Osteocyte (in vitro differentiated cells): Measurements from ENCODE around the gene PRDM5. TPM values are rescaled to one million over a fixed set of nuclear protein-coding genes. Genes with fewer than 3 reads are reported as not detected.
A peak's percentile ranks its signal among the peaks of the same experiment; 100 is the strongest.

Source experiments
- DNase-seq: peaks from one replicate; pipeline ENCODE4 v3.0.0; 2021; ENCODE audit warnings: mixed read lengths; ENCODE audit not compliant: unreplicated experiment; ENCODE audit errors: extremely low spot score
- H3K27ac Mint-ChIP-seq: one replicate; pipeline ENCODE4 v1.8.0; 2021; ENCODE audit warnings: mild to moderate bottlenecking, mixed read lengths; ENCODE audit not compliant: unreplicated experiment
- H3K27me3 Mint-ChIP-seq: one replicate; pipeline ENCODE4 v1.8.0; 2021; ENCODE audit warnings: mixed read lengths; ENCODE audit not compliant: unreplicated experiment
- H3K36me3 Mint-ChIP-seq: one replicate; pipeline ENCODE4 v1.8.0; 2021; ENCODE audit warnings: mixed read lengths; ENCODE audit not compliant: unreplicated experiment
- H3K4me1 Mint-ChIP-seq: one replicate; pipeline ENCODE4 v1.8.0; 2021; ENCODE audit warnings: mixed read lengths; ENCODE audit not compliant: unreplicated experiment
- H3K4me3 Mint-ChIP-seq: one replicate; pipeline ENCODE4 v1.8.0; 2021; ENCODE audit warnings: mild to moderate bottlenecking, moderate library complexity, mixed read lengths; ENCODE audit not compliant: unreplicated experiment
- H3K9me3 Mint-ChIP-seq: one replicate; pipeline ENCODE4 v1.8.0; 2021; ENCODE audit warnings: mixed read lengths; ENCODE audit not compliant: unreplicated experiment
- CTCF ChIP-seq: fragments of 200-600 bp; sonication (generic); IDR thresholded peaks from 2 replicates; pipeline ENCODE4 v1.5.0; 2021; ENCODE audit warnings: antibody characterized with exemption, mild to moderate bottlenecking, moderate library complexity
- total RNA-seq: library from RNA; stranded (reverse); gene quantifications from 2 replicates; pipeline ENCODE4 v1.2.1, GENCODE V29; 2021

The PRDM5 gene
- total RNA-seq, 1 donor from 2014 or later, result 9.4 TPM

DNA sequence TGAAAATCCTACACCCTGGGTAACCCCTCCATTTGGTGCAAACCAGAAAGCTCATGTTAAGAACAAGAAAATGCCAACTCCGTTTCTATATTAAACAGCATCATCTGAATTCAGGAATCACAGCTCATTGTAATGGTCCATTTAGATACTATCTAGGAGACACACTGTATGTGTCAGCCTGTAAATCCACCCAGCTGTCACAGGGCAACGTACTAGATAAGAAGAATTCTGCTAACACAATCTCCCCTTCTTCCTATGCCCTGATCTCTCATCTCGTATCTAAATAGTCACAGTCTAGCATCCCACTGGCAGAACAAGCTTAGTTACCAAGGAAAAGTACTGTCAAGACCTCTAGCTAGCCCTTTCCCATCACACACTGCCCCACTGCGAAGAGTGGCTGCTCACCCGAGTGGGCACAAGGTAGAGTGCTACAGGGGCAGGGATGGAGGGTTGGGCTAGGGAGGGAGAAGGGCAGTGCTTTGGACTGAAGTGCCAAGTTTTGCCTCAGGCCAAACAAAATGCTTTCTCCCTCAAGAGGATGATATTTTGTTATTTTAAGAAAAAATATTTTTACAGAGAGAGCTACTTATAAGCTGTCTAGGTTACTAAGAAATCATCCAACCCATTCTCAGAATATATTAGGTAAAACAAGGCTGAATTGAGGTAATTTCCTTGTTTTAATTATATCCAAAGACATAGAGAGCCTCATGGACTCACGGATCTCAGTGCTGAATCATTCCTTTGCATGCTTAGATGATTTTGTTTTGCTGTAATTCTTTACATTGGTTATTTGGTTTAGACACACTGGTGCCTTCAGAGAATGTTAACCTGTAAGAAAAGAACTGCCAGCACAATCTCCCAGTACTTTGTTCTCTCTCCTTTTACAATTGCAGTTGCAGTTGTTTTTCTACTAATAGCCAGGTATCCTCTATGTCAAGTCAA is 196.6 kb downstream of the PRDM5 start:
- H3K4me1 Mint-ChIP-seq, result peaks cover 8% of the 10 kb centered on the region
- no peaks in the 10 kb centered on the region for H3K9me3 Mint-ChIP-seq
- peak overlapping the region; percentile 0 for H3K27ac Mint-ChIP-seq
- no peak for TF ChIP-seq CTCF
- no peaks in the 10 kb centered on the region for H3K36me3 Mint-ChIP-seq
- DNase-seq, result no peak
- no peaks in the 10 kb centered on the region for H3K27me3 Mint-ChIP-seq
- no peak overlapping the region for H3K4me3 Mint-ChIP-seq

DNA sequence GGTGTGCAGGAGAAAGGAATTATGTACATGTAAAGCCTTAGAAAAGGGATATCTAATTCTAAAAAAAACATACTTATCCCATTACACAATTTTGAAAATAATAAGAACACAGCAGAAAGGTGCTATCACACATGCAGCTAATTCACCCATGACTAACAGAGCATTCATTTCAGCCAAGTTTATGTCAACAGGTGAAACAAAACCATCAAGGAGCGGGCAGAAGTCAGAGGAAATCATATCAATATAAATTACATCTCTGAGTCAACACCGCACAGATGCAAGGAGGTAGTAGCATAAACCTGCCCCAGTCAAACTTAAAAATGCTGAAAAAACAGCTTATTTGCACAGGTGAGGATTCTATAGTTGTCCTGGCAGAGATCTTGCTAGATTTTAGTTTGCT is 197.9 kb downstream of the PRDM5 start:
- no peak overlapping the region for H3K4me3 Mint-ChIP-seq
- no peak overlapping the region for H3K27ac Mint-ChIP-seq
- no peaks in the 10 kb centered on the region for H3K36me3 Mint-ChIP-seq
- no peaks in the 10 kb centered on the region for H3K9me3 Mint-ChIP-seq
- no peaks in the 10 kb centered on the region for H3K27me3 Mint-ChIP-seq
- no peak for TF ChIP-seq CTCF
- peaks cover 8% of the 10 kb centered on the region for H3K4me1 Mint-ChIP-seq
- DNase-seq, result no peak

DNA sequence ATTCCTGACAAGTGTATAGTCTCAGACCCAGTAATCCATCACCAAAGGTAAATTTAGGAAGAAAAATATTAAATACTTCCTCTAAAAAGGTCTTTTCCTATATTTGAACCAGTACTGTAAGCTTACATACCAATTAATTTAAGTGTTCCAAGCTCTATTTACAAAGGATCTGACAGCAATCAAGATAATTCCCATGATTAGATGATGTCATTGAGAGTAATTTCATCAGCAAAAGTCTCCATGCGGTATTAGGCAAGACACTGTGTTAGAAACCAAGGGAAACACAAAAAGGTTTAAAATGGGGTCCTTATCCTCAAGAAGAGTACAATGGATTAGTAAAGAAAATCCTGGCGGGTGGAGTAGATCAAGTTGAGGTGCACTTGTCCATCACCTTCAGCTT is 198.5 kb downstream of the PRDM5 start:
- Mint-ChIP-seq H3K27ac (no peak overlapping the region), H3K36me3 (no peaks in the 10 kb centered on the region), H3K27me3 (no peaks in the 10 kb centered on the region), H3K4me1 (peaks cover 10% of the 10 kb centered on the region), H3K4me3 (no peak overlapping the region), H3K9me3 (no peaks in the 10 kb centered on the region)
- TF ChIP-seq CTCF, result no peak
- no peak for DNase-seq

DNA sequence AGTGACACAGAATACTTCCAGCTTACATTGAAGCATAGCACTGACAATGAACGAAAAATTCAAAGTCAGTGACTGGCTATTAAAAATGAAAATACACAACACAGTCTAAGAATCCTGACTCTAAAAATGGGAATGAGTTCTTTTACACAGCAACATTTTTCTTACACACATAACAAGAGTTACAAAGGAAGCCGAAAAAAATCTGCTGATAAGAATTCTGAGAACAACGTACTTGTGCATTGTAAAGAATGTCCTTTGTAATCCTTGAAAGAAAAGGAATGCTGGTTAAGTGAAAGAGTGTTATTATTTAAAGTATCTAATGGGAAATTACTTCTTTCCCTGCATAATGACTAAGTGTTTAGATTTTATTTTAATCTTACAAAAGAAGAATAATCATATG is 199.4 kb downstream of the PRDM5 start:
- TF ChIP-seq CTCF, result no peak

GRCh38 chr4:120722655-120723054 is 199.9 kb downstream of the PRDM5 start:
- H3K36me3 Mint-ChIP-seq, result no peaks in the 10 kb centered on the region
- no peaks in the 10 kb centered on the region for H3K27me3 Mint-ChIP-seq
- no peak for DNase-seq
- TF ChIP-seq CTCF, result no peak
- H3K9me3 Mint-ChIP-seq, result no peaks in the 10 kb centered on the region
- no peak overlapping the region for H3K27ac Mint-ChIP-seq
- H3K4me1 Mint-ChIP-seq, result peaks cover 10% of the 10 kb centered on the region
- H3K4me3 Mint-ChIP-seq, result no peak overlapping the region

More for the DNA sequence above, 199.4 kb downstream of the PRDM5 start:
- no peaks in the 10 kb centered on the region for H3K9me3 Mint-ChIP-seq
- H3K4me3 Mint-ChIP-seq, result no peak overlapping the region
- no peak for DNase-seq
- H3K27me3 Mint-ChIP-seq, result no peaks in the 10 kb centered on the region
- no peak overlapping the region for H3K27ac Mint-ChIP-seq
- H3K4me1 Mint-ChIP-seq, result peaks cover 10% of the 10 kb centered on the region
- no peaks in the 10 kb centered on the region for H3K36me3 Mint-ChIP-seq
